Endothelial cell of umbilical vein (primary cell): Measurements from ENCODE around the gene MTF1. TPM values are rescaled to one million over a fixed set of nuclear protein-coding genes. Genes with fewer than 3 reads are reported as not detected.

Experiments used
- BruUV-seq: library from RNA; stranded (reverse); fragments of 400-500 nt; replicated peaks from 2 replicates; lab custom pipeline; 2021; lab: Mats Ljungman, UMichigan
- CTCF ChIA-PET: fragments of 300-600, 350-600 bp; sonication (Branson Sonifier 250); formaldehyde crosslinking; loops from one replicate; lab custom pipeline; 2021; ENCODE audit warnings: antibody characterized with exemption, inconsistent platforms; lab: Charles Lee
- POLR2A ChIA-PET: fragments of 300-600, 350-600 bp; sonication (Branson Sonifier 250); formaldehyde crosslinking; loops from one replicate; lab custom pipeline; 2021; ENCODE audit warnings: antibody characterized with exemption, inconsistent platforms; lab: Charles Lee
- DNase-seq: peaks from one replicate; pipeline ENCODE4 v3.0.0-alpha.2; 2011; ENCODE audit warnings: low read depth, low spot score
- FAIRE-seq: peaks from 2 replicates; lab custom pipeline; 2011; peaks lifted over from hg19 to GRCh38; lab: Jason Lieb, UNC
- H2AFZ ChIP-seq: 2 replicates; pipeline ENCODE4 v1.6.0; 2012; ENCODE audit warnings: low read depth, low read length, control low read depth, inconsistent platforms
- H3K27ac ChIP-seq: 2 replicates; pipeline ENCODE4 v1.5.1; 2011; ENCODE audit warnings: low read depth, mild to moderate bottlenecking, control low read depth, low read length, moderate library complexity; ENCODE audit not compliant: insufficient read depth
- H3K27me3 ChIP-seq, 2 experiments: 2 replicates each; pipeline versions ENCODE4 v1.6.0 to v1.6.1; 2011; ENCODE audit warnings: low read length in 2 of 2, mixed read lengths in 1 of 2; ENCODE audit not compliant: control insufficient read depth in 2 of 2, insufficient read depth in 2 of 2
- H3K36me3 ChIP-seq, 2 experiments: 2 replicates in 1 of 2; 3 replicates in 1 of 2; pipeline ENCODE4 v1.5.1; 2011; ENCODE audit warnings: low read length in 2 of 2, mild to moderate bottlenecking in 1 of 2, moderate library complexity in 1 of 2; ENCODE audit not compliant: control insufficient read depth in 2 of 2, insufficient read depth in 2 of 2; ENCODE audit errors: extremely low read depth in 1 of 2
- H3K4me1 ChIP-seq: 3 replicates; pipeline ENCODE4 v1.5.1; 2011; ENCODE audit warnings: mild to moderate bottlenecking, low read length; ENCODE audit not compliant: control insufficient read depth, insufficient read depth; ENCODE audit errors: extremely low read depth
- H3K4me2 ChIP-seq: 2 replicates; pipeline ENCODE4 v1.6.1; 2011; ENCODE audit warnings: low read length, control low read depth, mixed read lengths; ENCODE audit not compliant: insufficient read depth
- H3K4me3 ChIP-seq, 3 experiments: fragments of 200-600 bp in 1 of 3; sonication (generic), shearing (Covaris generic) in 1 of 3; replicated peaks in 1 of 3; 2 replicates each; pipeline ENCODE4 v1.5.1; 2011 to 2016; ENCODE audit warnings: control low read depth in 3 of 3, low read length in 3 of 3, mild to moderate bottlenecking in 2 of 3, inconsistent platforms in 1 of 3, low read depth in 1 of 3, moderate library complexity in 1 of 3; ENCODE audit not compliant: insufficient read depth in 1 of 3
- H3K79me2 ChIP-seq: 2 replicates; pipeline ENCODE4 v1.6.0; 2012; ENCODE audit warnings: low read length, inconsistent platforms; ENCODE audit not compliant: control insufficient read depth, insufficient read depth
- H3K9ac ChIP-seq: replicated peaks from 2 replicates; pipeline ENCODE3; 2011; ENCODE audit warnings: low read length, control low read depth; ENCODE audit not compliant: insufficient read depth; ENCODE audit errors: extremely low read depth
- H3K9me1 ChIP-seq: replicated peaks from 3 replicates; pipeline ENCODE4 v1.6.0; 2011; ENCODE audit warnings: mild to moderate bottlenecking, low read length; ENCODE audit not compliant: control insufficient read depth, insufficient read depth; ENCODE audit errors: extremely low read depth
- H3K9me3 ChIP-seq: replicated peaks from 2 replicates; pipeline ENCODE4 v1.5.1; 2012; ENCODE audit warnings: low read length, inconsistent platforms; ENCODE audit not compliant: control insufficient read depth, insufficient read depth
- H4K20me1 ChIP-seq: replicated peaks from 2 replicates; pipeline ENCODE3; 2011; ENCODE audit warnings: mild to moderate bottlenecking, low read length; ENCODE audit not compliant: control insufficient read depth, insufficient read depth; ENCODE audit errors: extremely low read depth
- CTCF ChIP-seq, 2 donors: IDR thresholded peaks; 1 replicate in 1 of 2; 2 replicates in 1 of 2; pipeline ENCODE4 v1.5.1; 2011; ENCODE audit warnings: low read length in 2 of 2, mild to moderate bottlenecking in 2 of 2, moderate library complexity in 2 of 2, control low read depth in 1 of 2, inconsistent platforms in 1 of 2, low read depth in 1 of 2; ENCODE audit not compliant: insufficient read depth in 1 of 2; ENCODE audit errors: extremely low read depth in 1 of 2
- EZH2 ChIP-seq: IDR thresholded peaks from 2 replicates; pipeline ENCODE4 v1.6.1; 2012; ENCODE audit warnings: borderline replicate concordance, low read depth, mild to moderate bottlenecking, moderate library complexity, low read length, inconsistent platforms; ENCODE audit not compliant: severe bottlenecking
- FOS ChIP-seq: IDR thresholded peaks from 2 replicates; pipeline ENCODE4 v1.6.1; 2011; ENCODE audit warnings: mild to moderate bottlenecking, low read length, moderate library complexity, borderline replicate concordance; ENCODE audit not compliant: insufficient read depth
- GATA2 ChIP-seq: IDR thresholded peaks from 2 replicates; pipeline ENCODE4 v1.7.0; 2011; ENCODE audit warnings: low read depth, mild to moderate bottlenecking, moderate library complexity, mixed read lengths, low read length; ENCODE audit not compliant: insufficient read length, insufficient read depth
- JUN ChIP-seq: IDR thresholded peaks from 2 replicates; pipeline ENCODE4 v1.6.1; 2011; ENCODE audit warnings: borderline replicate concordance, low read depth; ENCODE audit not compliant: insufficient read length, insufficient read depth
- MAX ChIP-seq: IDR thresholded peaks from 2 replicates; pipeline ENCODE4 v1.6.1; 2011; ENCODE audit not compliant: insufficient read depth, insufficient read length
- MYC ChIP-seq: IDR thresholded peaks from one replicate; pipeline ENCODE4 v1.6.1; 2011; ENCODE audit warnings: mild to moderate bottlenecking, low read depth, low read length
- POLR2A ChIP-seq: IDR thresholded peaks from 2 replicates; pipeline ENCODE4 v1.6.1; 2012; ENCODE audit warnings: low read depth, mild to moderate bottlenecking, control low read depth, low read length
- POLR2AphosphoS5 ChIP-seq: IDR thresholded peaks from 2 replicates; pipeline ENCODE4 v1.6.1; 2012; ENCODE audit warnings: low read depth, mild to moderate bottlenecking, control low read depth, low read length, moderate library complexity; ENCODE audit not compliant: insufficient read depth
- dilution Hi-C: fragments of 300-500 bp; cut with MboI; formaldehyde crosslinking; loops from one replicate; pipeline ENCODE4 v1.15.0; 2019; ENCODE audit warnings: low sequenced_read_pairs; ENCODE audit not compliant: extremely low pct_ligation_motif_present
- intact Hi-C: fragments of 100-400 bp; cut with micrococcal nuclease; formaldehyde crosslinking; loops from one replicate; pipeline ENCODE4 v1.10.0; 2022
- polyA plus RNA-seq, 4 experiments: library from polyadenylated mRNA; depleted of rRNA in 3 of 4; stranded (reverse) in 3 of 4; unstranded in 1 of 4; fragments of >200 nt; gene quantifications; 2 replicates each; pipeline versions ENCODE4 v1.2.1 to v1.2.3, GENCODE V29; 2011 to 2012; ENCODE audit warnings: missing spikeins in 1 of 4
- total RNA-seq: library from RNA; stranded (reverse); gene quantifications from 2 replicates; pipeline ENCODE4 v1.2.3, GENCODE V29; 2021

The MTF1 gene
- total and polyA plus RNA-seq, 2 donors (not counting 3 experiments of a cell fraction or from before 2014, with no cell fraction given), result 4.9 to 18.5 TPM

GRCh38 chr1:37808369-37809319 lies 50.7 kb downstream of the MTF1 start:
- ChIA-PET POLR2A (interaction anchor here (0.7 to 2.6 kb wide), 3 partner anchors 12 to 95 kb away, joined by 3 to 10 read pairs (median 3); partner anchors contain the start of gene MTF1), CTCF (interaction anchor here (0.7 to 3.3 kb wide), 6 partner anchors 8 to 242 kb away, joined by 3 to 32 read pairs (median 3); partner anchors contain the start of gene MTF1)
- H3K79me2 ChIP-seq, result peaks cover 23% of the 10 kb centered on the region
- H3K4me2 ChIP-seq, result peak overlapping the region; percentile 70
- dilution Hi-C loops (no loop called here), intact Hi-C loops (loop anchor here (1.0 to 5.0 kb wide), 7 partner anchors 51 to 336 kb away; partner anchors contain the start of genes CDCA8, DNALI1, INPP5B and MTF1)
- peaks cover 13% of the 10 kb centered on the region for H3K4me1 ChIP-seq
- peak overlapping the region; percentile 46 to 93 (median 64) for H3K4me3 ChIP-seq
- H4K20me1 ChIP-seq, result peaks cover 4% of the 10 kb centered on the region
- H3K9ac ChIP-seq, result peak overlapping the region; percentile 91
- TF ChIP-seq CTCF (IDR thresholded peaks at IDR 0.05; ENCODE audit: extremely low read depth in 1 of 2, insufficient read depth in 1 of 2, low read depth in 1 of 2, low read length in 2 of 2) (no peak), POLR2A (no peak), FOS (no peak), EZH2 (no peak), POLR2AphosphoS5 (no peak), GATA2 (no peak), MAX (no peak), JUN (no peak), MYC (no peak)
- peaks cover 12 to 23% of the 10 kb centered on the region in 2 experiments for H3K36me3 ChIP-seq
- DNase-seq (peak; percentile 59), FAIRE-seq (peak; percentile 83)
- H3K9me1 ChIP-seq, result no peaks in the 10 kb centered on the region
- no peaks in the 10 kb centered on the region for H3K9me3 ChIP-seq
- H2AFZ ChIP-seq, result peak overlapping the region; percentile 28
- no peaks in the 10 kb centered on the region for H3K27me3 ChIP-seq
- H3K27ac ChIP-seq, result peak overlapping the region; percentile 91
- BruUV-seq, result TSS peak; percentile 73
